ENCODE data around the gene OPCML.

The OPCML gene

GRCh38 chr11:133559833-133560471, 27.7 kb upstream of the OPCML start:
- H3F3A ChIP-seq (ENCODE audit: control insufficient read depth, insufficient read depth): no peaks in the 10 kb centered on the region
- no peak overlapping the region for H3K4me3 ChIP-seq (ENCODE audit: low read length)
- no peak overlapping the region for H3K27ac ChIP-seq (ENCODE audit: low read depth, low read length)
- H3K4me2 ChIP-seq (ENCODE audit: low read length): no peak overlapping the region
- H3K27me3 ChIP-seq (ENCODE audit: control insufficient read depth, low read length): no peaks in the 10 kb centered on the region
- no peaks in the 10 kb centered on the region for H3K36me3 ChIP-seq (ENCODE audit: control insufficient read depth, low read length)
- no peaks in the 10 kb centered on the region for H3K79me2 ChIP-seq (ENCODE audit: control insufficient read depth, low read length)
- H3K9me2 ChIP-seq (replicated peaks; ENCODE audit: control insufficient read depth, low read length): no peaks in the 10 kb centered on the region
- H3K9me3 ChIP-seq (ENCODE audit: control insufficient read depth, insufficient read depth, low read length): peaks cover 3% of the 10 kb centered on the region; the same call in 1 of the 2 replicates
- TF ChIP-seq EZH2phosphoT487 (IDR thresholded peaks at IDR 0.05; ENCODE audit: borderline replicate concordance, low read length) (no peak), CTCF (IDR thresholded peaks at IDR 0.05; ENCODE audit: low read depth, low read length, poor library complexity, severe bottlenecking) (no peak)
- no peaks in the 10 kb centered on the region for H4K20me1 ChIP-seq (ENCODE audit: control insufficient read depth, insufficient read depth, low read depth, low read length)
- H3K4me1 ChIP-seq (ENCODE audit: control insufficient read depth, low read length): no peaks in the 10 kb centered on the region

GRCh38 chr11:133559382-133559781, 27.1 kb upstream of the OPCML start:
- no peaks in the 10 kb centered on the region for H3K9me2 ChIP-seq (replicated peaks; ENCODE audit: control insufficient read depth, low read length)
- no peaks in the 10 kb centered on the region for H3K27me3 ChIP-seq (ENCODE audit: control insufficient read depth, low read length)
- H4K20me1 ChIP-seq (ENCODE audit: control insufficient read depth, insufficient read depth, low read depth, low read length): no peaks in the 10 kb centered on the region
- H3K4me2 ChIP-seq (ENCODE audit: low read length): no peak overlapping the region
- no peaks in the 10 kb centered on the region for H3K4me1 ChIP-seq (ENCODE audit: control insufficient read depth, low read length)
- no peaks in the 10 kb centered on the region for H3K36me3 ChIP-seq (ENCODE audit: control insufficient read depth, low read length)
- H3K4me3 ChIP-seq (ENCODE audit: low read length): no peak overlapping the region
- peaks cover 3% of the 10 kb centered on the region; the same call in 1 of the 2 replicates for H3K9me3 ChIP-seq (ENCODE audit: control insufficient read depth, insufficient read depth, low read length)
- H3F3A ChIP-seq (ENCODE audit: control insufficient read depth, insufficient read depth): no peaks in the 10 kb centered on the region
- no peaks in the 10 kb centered on the region for H3K79me2 ChIP-seq (ENCODE audit: control insufficient read depth, low read length)
- H3K27ac ChIP-seq (ENCODE audit: low read depth, low read length): no peak overlapping the region
- TF ChIP-seq EZH2phosphoT487 (IDR thresholded peaks at IDR 0.05; ENCODE audit: borderline replicate concordance, low read length) (no peak), CTCF (IDR thresholded peaks at IDR 0.05; ENCODE audit: low read depth, low read length, poor library complexity, severe bottlenecking) (no peak)

- H3F3A ChIP-seq (ENCODE audit: control insufficient read depth, insufficient read depth): no peaks in the 10 kb centered on the region
These were observed 22.7 kb upstream of the OPCML start for GRCh38 chr11:133555034-133555433.

More at GRCh38 chr11:133555034-133555433, 22.7 kb upstream of the OPCML start:
- H3K36me3 ChIP-seq (ENCODE audit: control insufficient read depth, low read length): no peaks in the 10 kb centered on the region
- no peaks in the 10 kb centered on the region for H3K4me1 ChIP-seq (ENCODE audit: control insufficient read depth, low read length)
- peaks cover 1% of the 10 kb centered on the region; the same call in 1 of the 2 replicates for H3K9me3 ChIP-seq (ENCODE audit: control insufficient read depth, insufficient read depth, low read length)
- H3K9me2 ChIP-seq (replicated peaks; ENCODE audit: control insufficient read depth, low read length): no peaks in the 10 kb centered on the region
- H3K4me2 ChIP-seq (ENCODE audit: low read length): no peak overlapping the region
- no peak for TF ChIP-seq CTCF (IDR thresholded peaks at IDR 0.05; ENCODE audit: low read depth, low read length, poor library complexity, severe bottlenecking)
- TF ChIP-seq EZH2phosphoT487 (IDR thresholded peaks at IDR 0.05; ENCODE audit: borderline replicate concordance, low read length): no peak
- no peaks in the 10 kb centered on the region for H3K27me3 ChIP-seq (ENCODE audit: control insufficient read depth, low read length)
- no peak overlapping the region for H3K4me3 ChIP-seq (ENCODE audit: low read length)
- no peaks in the 10 kb centered on the region for H3K79me2 ChIP-seq (ENCODE audit: control insufficient read depth, low read length)
- H4K20me1 ChIP-seq (ENCODE audit: control insufficient read depth, insufficient read depth, low read depth, low read length): no peaks in the 10 kb centered on the region
- H3K27ac ChIP-seq (ENCODE audit: low read depth, low read length): no peak overlapping the region

Measured in DOHH2 (cell line).